Skeletal muscle satellite cell (primary cell): ENCODE measurements around the gene ST7.
"Not testable (repeated sequence)": the region's sequence is repeated elsewhere in the genome, so short reads cannot be mapped to it uniquely, and the experiment has no call there.

ENCODE experiments used
- H3K27me3 ChIP-seq: 2 replicates; pipeline ENCODE4 v1.7.0; 2013; ENCODE audit warnings: low read length; ENCODE audit not compliant: control insufficient read depth, insufficient read depth
- H3K36me3 ChIP-seq: 2 replicates; pipeline ENCODE4 v1.7.0; 2013; ENCODE audit warnings: mild to moderate bottlenecking, control low read depth, low read length; ENCODE audit not compliant: insufficient read depth
- H3K4me1 ChIP-seq: 2 replicates; pipeline ENCODE4 v1.7.0; 2013; ENCODE audit warnings: low read length; ENCODE audit not compliant: control insufficient read depth, insufficient read depth
- H3K4me2 ChIP-seq: 2 replicates; pipeline ENCODE4 v1.7.0; 2013; ENCODE audit warnings: mild to moderate bottlenecking, low read length
- H3K4me3 ChIP-seq: 2 replicates; pipeline ENCODE4 v1.7.0; 2013; ENCODE audit warnings: low read length
- H3K9ac ChIP-seq: 2 replicates; pipeline ENCODE4 v1.7.0; 2013; ENCODE audit warnings: mild to moderate bottlenecking, low read depth, low read length, moderate library complexity
- H3K9me3 ChIP-seq: replicated peaks from 2 replicates; pipeline ENCODE4 v1.7.0; 2013; ENCODE audit warnings: mild to moderate bottlenecking, control low read depth, low read length

The ST7 gene

GRCh38 chr7:116952635-116953371, 498 bp upstream of the ST7 start:
- Histone ChIP-seq H3K4me1 (peaks cover 19% of the 10 kb centered on the region), H3K36me3 (no peaks in the 10 kb centered on the region), H3K9ac (peak overlapping the region; percentile 98), H3K9me3 (no peaks in the 10 kb centered on the region), H3K4me2 (peak overlapping the region; percentile 98), H3K4me3 (peak overlapping the region; percentile 83), H3K27me3 (no peaks in the 10 kb centered on the region)

- Histone ChIP-seq H3K4me3 (peak overlapping the region; percentile 83), H3K4me1 (peaks cover 19% of the 10 kb centered on the region)
These were observed 871 bp downstream of the ST7 start for GRCh38 chr7:116953906-116954838.

GRCh38 chr7:116955340-116955739, 2.0 kb downstream of the ST7 start:
- Histone ChIP-seq H3K36me3 (no peaks in the 10 kb centered on the region), H3K27me3 (no peaks in the 10 kb centered on the region), H3K9ac (peak overlapping the region; percentile 98), H3K4me2 (peak overlapping the region; percentile 98), H3K9me3 (no peaks in the 10 kb centered on the region), H3K4me3 (peak overlapping the region; percentile 83), H3K4me1 (peaks cover 19% of the 10 kb centered on the region)

More at GRCh38 chr7:116953906-116954838, 871 bp downstream of the ST7 start:
- Histone ChIP-seq H3K36me3 (no peaks in the 10 kb centered on the region), H3K9me3 (no peaks in the 10 kb centered on the region), H3K9ac (peak overlapping the region; percentile 98), H3K4me2 (peak overlapping the region; percentile 98), H3K27me3 (no peaks in the 10 kb centered on the region)

- Histone ChIP-seq H3K36me3 (no peaks in the 10 kb centered on the region), H3K9me3 (no peaks in the 10 kb centered on the region), H3K4me2 (peak overlapping the region; percentile 98), H3K27me3 (no peaks in the 10 kb centered on the region), H3K4me1 (peaks cover 19% of the 10 kb centered on the region), H3K4me3 (no peak overlapping the region), H3K9ac (no peak overlapping the region)
These were observed 2.6 kb downstream of the ST7 start for GRCh38 chr7:116955801-116956476.

- Histone ChIP-seq H3K4me2 (no peak overlapping the region), H3K4me3 (no peak overlapping the region), H3K9ac (no peak overlapping the region), H3K9me3 (no peaks in the 10 kb centered on the region), H3K27me3 (no peaks in the 10 kb centered on the region), H3K36me3 (no peaks in the 10 kb centered on the region), H3K4me1 (peaks cover 19% of the 10 kb centered on the region)
These were observed 3.1 kb downstream of the ST7 start for GRCh38 chr7:116956477-116956804.

GRCh38 chr7:116957874-116958273, 4.6 kb downstream of the ST7 start:
- no peak overlapping the region for H3K4me2 ChIP-seq
- H3K4me3 ChIP-seq: no peak overlapping the region
- H3K9me3 ChIP-seq: no peaks in the 10 kb centered on the region
- peaks cover 11% of the 10 kb centered on the region for H3K4me1 ChIP-seq
- no peaks in the 10 kb centered on the region for H3K36me3 ChIP-seq
- H3K9ac ChIP-seq: no peak overlapping the region
- no peaks in the 10 kb centered on the region for H3K27me3 ChIP-seq

- H3K4me2 ChIP-seq, H3K36me3 ChIP-seq, H3K9me3 ChIP-seq, H3K4me1 ChIP-seq, H3K4me3 ChIP-seq, H3K27me3 ChIP-seq, H3K9ac ChIP-seq: not testable (repeated sequence)
These were observed 8.8 kb downstream of the ST7 start for GRCh38 chr7:116961966-116962673.

GRCh38 chr7:116963234-116963633, 9.9 kb downstream of the ST7 start:
- H3K4me2 ChIP-seq: no peak overlapping the region
- no peaks in the 10 kb centered on the region for H3K27me3 ChIP-seq
- H3K36me3 ChIP-seq: no peaks in the 10 kb centered on the region
- no peak overlapping the region for H3K4me3 ChIP-seq
- H3K9ac ChIP-seq: no peak overlapping the region
- H3K9me3 ChIP-seq: no peaks in the 10 kb centered on the region
- no peaks in the 10 kb centered on the region for H3K4me1 ChIP-seq

- Histone ChIP-seq H3K4me3 (no peak overlapping the region), H3K9ac (no peak overlapping the region), H3K36me3 (no peaks in the 10 kb centered on the region), H3K4me2 (no peak overlapping the region), H3K4me1 (no peaks in the 10 kb centered on the region), H3K9me3 (no peaks in the 10 kb centered on the region), H3K27me3 (no peaks in the 10 kb centered on the region)
These were observed 13.3 kb downstream of the ST7 start for GRCh38 chr7:116966601-116967000.

- Histone ChIP-seq H3K9ac (no peak overlapping the region), H3K4me3 (no peak overlapping the region), H3K4me2 (no peak overlapping the region), H3K9me3 (no peaks in the 10 kb centered on the region), H3K36me3 (no peaks in the 10 kb centered on the region), H3K4me1 (no peaks in the 10 kb centered on the region), H3K27me3 (no peaks in the 10 kb centered on the region)
These were observed 14.1 kb downstream of the ST7 start for GRCh38 chr7:116967254-116967922.
